Epidermal melanocyte (primary cell): ENCODE results near the gene QKI.

Experiments used
- DNase-seq: peaks from one replicate; pipeline ENCODE4 v3.0.0; 2011; ENCODE audit warnings: low spot score; ENCODE audit not compliant: insufficient read length

Gene QKI

GRCh38 chr6:163527291-163527690, 112.8 kb downstream of the QKI start:
- DNase-seq: no peak

- peak; percentile 31 for DNase-seq
Observed at GRCh38 chr6:163529605-163530004, 115.1 kb downstream of the QKI start.

- DNase-seq: no peak
Observed at GRCh38 chr6:163530406-163530805, 115.9 kb downstream of the QKI start.

GRCh38 chr6:163531122-163531521, 116.6 kb downstream of the QKI start:
- no peak for DNase-seq

GRCh38 chr6:163532526-163533078, 118.1 kb downstream of the QKI start:
- no peak for DNase-seq

GRCh38 chr6:163533443-163533842, 118.9 kb downstream of the QKI start:
- DNase-seq: no peak

GRCh38 chr6:163536770-163537169, 122.3 kb downstream of the QKI start:
- no peak for DNase-seq

GRCh38 chr6:163538331-163538730, 123.8 kb downstream of the QKI start:
- DNase-seq: no peak

- no peak for DNase-seq
Observed at GRCh38 chr6:163539101-163539762, 124.7 kb downstream of the QKI start.

- DNase-seq: no peak
Observed at GRCh38 chr6:163543321-163543720, 128.8 kb downstream of the QKI start.

GRCh38 chr6:163545370-163545769, 130.9 kb downstream of the QKI start:
- no peak for DNase-seq

- no peak for DNase-seq
Observed at GRCh38 chr6:163547287-163547686, 132.8 kb downstream of the QKI start.

GRCh38 chr6:163548624-163549023, 134.1 kb downstream of the QKI start:
- no peak for DNase-seq

GRCh38 chr6:163554032-163554431, 139.5 kb downstream of the QKI start:
- DNase-seq: no peak

- DNase-seq: no peak
Observed at GRCh38 chr6:163554663-163555062, 140.1 kb downstream of the QKI start.

GRCh38 chr6:163559661-163560060, 145.1 kb downstream of the QKI start:
- no peak for DNase-seq

- DNase-seq: no peak
Observed at GRCh38 chr6:163563318-163563717, 148.8 kb downstream of the QKI start.

GRCh38 chr6:163564534-163564933, 150.0 kb downstream of the QKI start:
- DNase-seq: no peak

- no peak for DNase-seq
Observed at GRCh38 chr6:163565140-163565539, 150.6 kb downstream of the QKI start.

GRCh38 chr6:163566056-163566455, 151.5 kb downstream of the QKI start:
- DNase-seq: no peak

GRCh38 chr6:163568275-163568674, 153.8 kb downstream of the QKI start:
- no peak for DNase-seq

- no peak for DNase-seq
Observed at GRCh38 chr6:163570579-163571231, 156.2 kb downstream of the QKI start.

GRCh38 chr6:163571730-163572129, 157.2 kb downstream of the QKI start:
- no peak for DNase-seq
